Thyroid gland (tissue), 4 donors: ENCODE data around the gene RNF214. TPM values are rescaled to one million over a fixed set of nuclear protein-coding genes. Genes with fewer than 3 reads are reported as not detected.

Experiments used
- DNase-seq, 2 donors: peaks; one replicate each; pipeline ENCODE4 v3.0.0-alpha.2; 2019
- H3K27ac ChIP-seq, 3 donors: fragments of 200-600 bp; sonication (generic); 1 replicate in 2 of 3; 2 replicates in 1 of 3; pipeline ENCODE4 v1.5.1; 2016 to 2019; ENCODE audit warnings: mild to moderate bottlenecking in 1 of 3, moderate library complexity in 1 of 3
- H3K27me3 ChIP-seq: fragments of 200-600 bp; sonication (generic); one replicate; pipeline ENCODE4 v1.5.1; 2019
- H3K36me3 ChIP-seq, 2 donors: fragments of 200-600 bp; sonication (generic); one replicate each; pipeline ENCODE4 v1.5.1; 2016 to 2019
- H3K4me1 ChIP-seq, 2 donors: fragments of 200-600 bp; sonication (generic); one replicate each; pipeline ENCODE4 v1.5.1; 2017 to 2019
- H3K4me3 ChIP-seq, 3 donors: fragments of 200-600 bp; sonication (generic); replicated peaks in 1 of 3; 1 replicate in 2 of 3; 2 replicates in 1 of 3; pipeline ENCODE4 v1.5.1; 2016; ENCODE audit warnings: mild to moderate bottlenecking in 1 of 3
- H3K9me3 ChIP-seq: fragments of 200-600 bp; sonication (generic); one replicate; pipeline ENCODE4 v1.5.1; 2017
- CTCF ChIP-seq, 6 experiments: fragments of 200-600 bp in 3 of 6; fragments of 450-650 bp in 3 of 6; sonication (generic) in 3 of 6; IDR thresholded peaks; one replicate each; pipeline ENCODE4 v1.5.1; 2016 to 2019; ENCODE audit warnings: antibody characterized with exemption in 6 of 6, mild to moderate bottlenecking in 2 of 6, inconsistent platforms in 1 of 6, moderate library complexity in 1 of 6
- POLR2A ChIP-seq, 2 donors: fragments of 450-650 bp; IDR thresholded peaks; one replicate each; pipeline ENCODE4 v1.6.1; 2017; ENCODE audit warnings: antibody characterized with exemption in 2 of 2, mild to moderate bottlenecking in 2 of 2, moderate library complexity in 1 of 2
- WGBS, 2 donors: methylation state at CpG; one replicate each; pipeline ENCODE4 v1.1.5; 2017; 5-methylcytosine and 5-hydroxymethylcytosine counted together
- intact Hi-C: fragments of 100-400 bp; cut with DNase I; formaldehyde crosslinking; loops from one replicate; pipeline ENCODE4 v1.15.1; 2023
- total RNA-seq, 4 donors: library from RNA; depleted of rRNA; stranded (reverse); fragments of >200 nt; gene quantifications; one replicate each; pipeline ENCODE4 v1.2.3, GENCODE V29; 2016

Gene RNF214
- total RNA-seq, 4 donors from 2014 or later = 17.4 to 22.8 (median 20.0) TPM

- intact Hi-C loops = no loop called here
- Histone ChIP-seq H3K27ac (no peak overlapping the region), H3K27me3 (no peaks in the 10 kb centered on the region), H3K4me3 (no peak overlapping the region), H3K4me1 (no peaks in the 10 kb centered on the region), H3K36me3 (peaks cover 8 to 13% of the 10 kb centered on the region in 2 donors), H3K9me3 (no peaks in the 10 kb centered on the region)
- WGBS, 2 donors = 98 to 100% methylated on average over 3 of the region's 3 CpGs
- no peak for TF ChIP-seq POLR2A (IDR thresholded peaks at IDR 0.05)
- TF ChIP-seq CTCF (IDR thresholded peaks at IDR 0.05) = no peak
- no peak for DNase-seq
Observed at GRCh38 chr11:117210620-117211019, 21.9 kb upstream of the RNF214 start.

DNA sequence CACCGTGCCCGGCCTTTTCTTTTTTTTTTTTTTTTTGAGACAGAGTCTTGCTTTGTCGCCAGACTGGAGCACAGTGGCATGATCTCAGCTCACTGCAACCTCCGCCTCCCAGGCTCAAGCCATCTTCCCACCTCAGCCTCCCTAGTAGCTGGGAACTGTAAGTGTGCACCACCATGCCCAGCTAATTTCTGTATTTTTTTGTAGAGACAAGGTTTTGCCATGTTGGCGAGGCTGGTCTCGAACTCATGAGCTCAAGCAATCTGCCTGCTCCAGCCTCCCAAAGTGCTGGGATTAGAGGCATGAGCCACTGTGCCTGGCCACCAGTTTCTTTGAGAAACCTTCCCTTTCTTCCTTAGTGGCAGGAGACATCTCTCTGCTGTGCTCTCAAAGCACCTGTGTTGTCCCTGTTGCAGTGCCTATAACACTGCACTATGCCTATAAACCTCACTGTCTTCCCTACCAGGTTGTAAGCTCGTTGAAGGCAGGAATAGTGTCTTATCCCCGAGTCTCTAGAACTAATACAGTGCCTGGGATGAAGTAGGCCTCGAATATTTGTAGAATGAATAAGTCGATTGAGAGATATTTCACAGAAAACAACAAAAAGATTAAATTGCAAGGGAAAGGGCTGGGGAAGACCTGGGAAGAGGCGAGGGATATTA is 19.6 kb upstream of the RNF214 start:
- Histone ChIP-seq H3K36me3 (peaks cover 13 to 31% of the 10 kb centered on the region in 2 donors), H3K4me3 (no peak overlapping the region), H3K27ac (no peak overlapping the region), H3K27me3 (no peaks in the 10 kb centered on the region), H3K4me1 (no peaks in the 10 kb centered on the region), H3K9me3 (no peaks in the 10 kb centered on the region)
- DNase-seq = no peak
- intact Hi-C loops = no loop called here
- TF ChIP-seq POLR2A (IDR thresholded peaks at IDR 0.05) (no peak), CTCF (IDR thresholded peaks at IDR 0.05) (no peak)
- WGBS, 2 donors = 96 to 97% methylated on average over 11 of the region's 11 CpGs

GRCh38 chr11:117214404-117215110 is 17.9 kb upstream of the RNF214 start:
- Histone ChIP-seq H3K27ac (no peak overlapping the region), H3K4me1 (peaks cover 0 to 8% of the 10 kb centered on the region in 2 donors), H3K9me3 (no peaks in the 10 kb centered on the region), H3K4me3 (no peak overlapping the region), H3K27me3 (no peaks in the 10 kb centered on the region), H3K36me3 (peaks cover 20 to 43% of the 10 kb centered on the region in 2 donors)
- WGBS, 2 donors = 81 to 82% methylated on average over 7 of the region's 7 CpGs
- intact Hi-C loops = no loop called here
- TF ChIP-seq POLR2A (IDR thresholded peaks at IDR 0.05) = no peak
- DNase-seq = no peak

- no peak overlapping the region for H3K4me3 ChIP-seq
- intact Hi-C loops = no loop called here
- H3K9me3 ChIP-seq = no peaks in the 10 kb centered on the region
- H3K36me3 ChIP-seq = peaks cover 22 to 43% of the 10 kb centered on the region in 2 donors
- no peak for DNase-seq
- no peaks in the 10 kb centered on the region for H3K27me3 ChIP-seq
- H3K27ac ChIP-seq = peak overlapping the region; percentile 36 to 69 (median 63)
- H3K4me1 ChIP-seq = peaks cover 10 to 37% of the 10 kb centered on the region in 2 donors
- WGBS, 2 donors = 72 to 84% methylated on average over 11 of the region's 11 CpGs
- TF ChIP-seq POLR2A (IDR thresholded peaks at IDR 0.05) (no peak), CTCF (IDR thresholded peaks at IDR 0.05) (no peak)
Observed at GRCh38 chr11:117217141-117218084, 15.1 kb upstream of the RNF214 start.

DNA sequence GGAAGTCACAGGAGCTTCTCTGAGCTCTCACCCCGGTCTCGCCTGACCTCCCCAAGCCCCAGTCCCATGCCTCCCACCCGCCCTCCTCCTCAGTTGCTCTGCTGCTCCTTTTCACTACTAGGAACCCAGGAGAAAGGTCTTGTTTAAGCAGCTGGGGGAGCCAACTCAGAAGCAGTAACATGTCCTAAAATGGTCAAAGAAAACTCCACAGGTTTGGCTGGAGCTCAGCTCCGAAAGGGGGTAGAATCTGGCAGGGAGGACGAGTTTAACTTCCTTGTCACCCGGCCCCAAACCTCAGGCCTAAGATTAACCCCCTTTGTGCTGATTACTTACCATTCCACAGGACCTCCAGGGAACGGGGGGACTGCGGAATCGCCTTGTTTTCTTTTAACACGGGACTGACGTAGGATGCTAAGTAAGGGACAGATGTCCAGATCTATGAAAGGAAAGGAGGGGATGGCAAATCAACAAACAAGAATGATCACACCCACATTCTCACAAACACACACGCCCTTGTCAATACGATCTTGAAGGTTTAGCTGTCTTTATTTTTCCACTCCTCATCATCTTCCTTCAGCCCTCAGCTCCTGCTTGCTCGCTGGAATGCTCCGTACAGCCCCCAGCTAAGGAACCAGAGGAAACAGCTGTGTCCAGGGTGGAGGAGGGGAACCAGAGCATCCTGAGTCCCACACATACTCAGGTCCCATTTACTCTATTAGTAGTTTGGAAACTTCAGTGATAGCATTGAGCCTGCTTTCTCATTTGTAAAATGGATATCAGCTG is 14.1 kb upstream of the RNF214 start:
- Histone ChIP-seq H3K27me3 (no peaks in the 10 kb centered on the region), H3K4me1 (peaks cover 10 to 41% of the 10 kb centered on the region in 2 donors), H3K4me3 (no peak overlapping the region), H3K9me3 (no peaks in the 10 kb centered on the region), H3K27ac (peak overlapping the region; percentile 36 to 82 (median 69)), H3K36me3 (peaks cover 22 to 42% of the 10 kb centered on the region in 2 donors)
- intact Hi-C loops = no loop called here
- DNase-seq = no peak
- TF ChIP-seq POLR2A (IDR thresholded peaks at IDR 0.05) = no peak
- TF ChIP-seq CTCF (IDR thresholded peaks at IDR 0.05) = no peak
- 79% methylated on average over 15 of the region's 15 CpGs for WGBS, 2 donors
